IMR-90 (cell line): ENCODE results near the gene ID2. TPM values are rescaled to one million over a fixed set of nuclear protein-coding genes. Genes with fewer than 3 reads are reported as not detected.

Experiments used
- ATAC-seq: fragments of 200-7000 bp; cut with Tn5 transposase; 2 replicates; pipeline ENCODE4 v1.9.1; 2020; ENCODE audit warnings: low read depth, mild to moderate bottlenecking, moderate library complexity
- BruUV-seq: library from RNA; stranded (reverse); fragments of 400-500 nt; replicated peaks from 2 replicates; lab custom pipeline; 2021; lab: Mats Ljungman, UMichigan
- CTCF ChIA-PET: fragments of 300-600 bp; formaldehyde crosslinking; extraction: SDS; loops from one replicate; lab custom pipeline; 2021; ENCODE audit warnings: antibody characterized with exemption; lab: Yijun Ruan, JAX
- POLR2A ChIA-PET: fragments of 300-600 bp; sonication (Branson Sonifier 250); formaldehyde crosslinking; loops from one replicate; lab custom pipeline; 2022; ENCODE audit warnings: antibody characterized with exemption; ENCODE audit not compliant: unreplicated experiment; lab: Charles Lee
- DNase-seq: peaks from one replicate; pipeline ENCODE4 v3.0.0; 2013
- H2AFZ ChIP-seq: replicated peaks from 2 replicates; pipeline ENCODE3; 2013; ENCODE audit warnings: low read length, mild to moderate bottlenecking; ENCODE audit not compliant: poor library complexity
- H2AK5ac ChIP-seq: 2 replicates; pipeline ENCODE4 v1.6.1; 2013; ENCODE audit warnings: low read depth, low read length, inconsistent platforms
- H2AK9ac ChIP-seq: replicated peaks from 2 replicates; pipeline ENCODE3; 2013; ENCODE audit warnings: mild to moderate bottlenecking, low read depth, low read length, moderate library complexity; ENCODE audit not compliant: poor library complexity
- H2BK120ac ChIP-seq: 2 replicates; pipeline ENCODE4 v1.6.1; 2013; ENCODE audit warnings: low read depth, low read length, inconsistent platforms
- H2BK15ac ChIP-seq: 3 replicates; pipeline ENCODE4 v1.6.1; 2013; ENCODE audit warnings: low read depth, low read length, inconsistent platforms
- H2BK20ac ChIP-seq: 2 replicates; pipeline ENCODE4 v1.6.1; 2013; ENCODE audit warnings: low read depth, mild to moderate bottlenecking, inconsistent platforms, low read length, moderate library complexity
- H2BK5ac ChIP-seq: 2 replicates; pipeline ENCODE4 v1.6.1; 2013; ENCODE audit warnings: mild to moderate bottlenecking, low read depth, low read length, inconsistent platforms; ENCODE audit not compliant: poor library complexity, severe bottlenecking
- H3K14ac ChIP-seq: replicated peaks from 2 replicates; pipeline ENCODE4 v1.6.1; 2013; ENCODE audit warnings: low read depth, low read length, inconsistent platforms
- H3K18ac ChIP-seq: 2 replicates; pipeline ENCODE4 v1.6.1; 2013; ENCODE audit warnings: low read depth, low read length, control low read depth
- H3K23ac ChIP-seq: 2 replicates; pipeline ENCODE4 v1.6.1; 2013; ENCODE audit warnings: low read depth, low read length, inconsistent platforms
- H3K27ac ChIP-seq: 2 replicates; pipeline ENCODE4 v1.5.1; 2013; ENCODE audit warnings: mild to moderate bottlenecking, control low read depth, low read length; ENCODE audit not compliant: insufficient read depth
- H3K27me3 ChIP-seq: 2 replicates; pipeline ENCODE4 v1.6.1; 2013; ENCODE audit warnings: low read length; ENCODE audit not compliant: control insufficient read depth, insufficient read depth
- H3K36me3 ChIP-seq: 2 replicates; pipeline ENCODE4 v1.6.1; 2013; ENCODE audit warnings: low read length, mixed read lengths; ENCODE audit not compliant: control insufficient read depth, insufficient read depth
- H3K4ac ChIP-seq: 2 replicates; pipeline ENCODE4 v1.6.1; 2013; ENCODE audit warnings: low read depth, low read length, inconsistent platforms
- H3K4me1 ChIP-seq: 2 replicates; pipeline ENCODE4 v1.6.1; 2013; ENCODE audit warnings: low read length, mixed read lengths; ENCODE audit not compliant: control insufficient read depth, insufficient read depth
- H3K4me2 ChIP-seq: 2 replicates; pipeline ENCODE4 v1.6.1; 2013; ENCODE audit warnings: low read depth, mild to moderate bottlenecking, control low read depth, low read length, moderate library complexity
- H3K4me3 ChIP-seq: 2 replicates; pipeline ENCODE4 v1.5.1; 2013; ENCODE audit warnings: low read depth, mild to moderate bottlenecking, control low read depth, low read length, moderate library complexity; ENCODE audit not compliant: insufficient read depth
- H3K56ac ChIP-seq: 2 replicates; pipeline ENCODE4 v1.6.1; 2013; ENCODE audit warnings: low read length, inconsistent platforms; ENCODE audit not compliant: insufficient read depth; ENCODE audit errors: extremely low read depth
- H3K79me1 ChIP-seq, 2 experiments: 2 replicates each; pipeline ENCODE4 v1.6.1; 2013; ENCODE audit warnings: low read length in 2 of 2, inconsistent platforms in 1 of 2, low read depth in 1 of 2
- H3K9ac ChIP-seq: 2 replicates; pipeline ENCODE4 v1.6.1; 2013; ENCODE audit warnings: low read depth, low read length, control low read depth
- H3K9me1 ChIP-seq: 2 replicates; pipeline ENCODE4 v1.6.1; 2013; ENCODE audit warnings: low read length, inconsistent platforms; ENCODE audit not compliant: insufficient read depth
- H3K9me3 ChIP-seq: 2 replicates; pipeline ENCODE4 v1.6.1; 2013; ENCODE audit warnings: low read length; ENCODE audit not compliant: control insufficient read depth, insufficient read depth
- H4K20me1 ChIP-seq: 2 replicates; pipeline ENCODE4 v1.6.1; 2013; ENCODE audit warnings: low read length, inconsistent platforms; ENCODE audit not compliant: insufficient read depth
- H4K5ac ChIP-seq: 2 replicates; pipeline ENCODE4 v1.6.1; 2013; ENCODE audit warnings: mild to moderate bottlenecking, low read depth, low read length, control low read depth
- H4K8ac ChIP-seq, 2 experiments: 2 replicates each; pipeline ENCODE4 v1.6.1; 2013; ENCODE audit warnings: low read depth in 2 of 2, low read length in 2 of 2, control low read depth in 1 of 2, inconsistent platforms in 1 of 2
- H4K91ac ChIP-seq: 2 replicates; pipeline ENCODE4 v1.6.1; 2013; ENCODE audit warnings: low read depth, low read length, inconsistent platforms; ENCODE audit not compliant: insufficient read depth
- BHLHE40 ChIP-seq: fragments of 150-350 bp; IDR thresholded peaks from 2 replicates; pipeline ENCODE4 v1.6.1; 2016; ENCODE audit warnings: mild to moderate bottlenecking, low read depth, low read length
- CEBPB ChIP-seq: IDR thresholded peaks from 2 replicates; pipeline ENCODE4 v1.6.1; 2012; ENCODE audit warnings: low read depth, low read length, improper control_type of control experiment
- CHD1 ChIP-seq: IDR thresholded peaks from 2 replicates; pipeline ENCODE4 v1.6.1; 2012; ENCODE audit warnings: low read depth, low read length, improper control_type of control experiment
- FOS ChIP-seq: fragments of 150-350 bp; IDR thresholded peaks from 2 replicates; pipeline ENCODE4 v1.6.1; 2016; ENCODE audit warnings: low read depth, low read length
- MAFK ChIP-seq: IDR thresholded peaks from 2 replicates; pipeline ENCODE4 v1.6.1; 2012; ENCODE audit warnings: low read depth, low read length, improper control_type of control experiment
- MAZ ChIP-seq: IDR thresholded peaks from 2 replicates; pipeline ENCODE4 v1.6.1; 2012; ENCODE audit warnings: low read depth, mild to moderate bottlenecking, low read length, improper control_type of control experiment, moderate library complexity, borderline replicate concordance
- MXI1 ChIP-seq: IDR thresholded peaks from 2 replicates; pipeline ENCODE4 v1.6.1; 2012; ENCODE audit warnings: low read depth, mild to moderate bottlenecking, low read length, moderate library complexity, borderline replicate concordance
- NFE2L2 ChIP-seq: fragments of 150-350 bp; IDR thresholded peaks from 2 replicates; pipeline ENCODE4 v1.6.1; 2016; ENCODE audit warnings: low read depth, mild to moderate bottlenecking, low read length
- POLR2A ChIP-seq: IDR thresholded peaks from 2 replicates; pipeline ENCODE4 v1.6.1; 2012; ENCODE audit warnings: mild to moderate bottlenecking, low read depth, low read length
- RAD21 ChIP-seq: IDR thresholded peaks from 2 replicates; pipeline ENCODE4 v1.6.1; 2012; ENCODE audit warnings: low read length, improper control_type of control experiment
- RCOR1 ChIP-seq: IDR thresholded peaks from 2 replicates; pipeline ENCODE4 v1.6.1; 2012; ENCODE audit warnings: mild to moderate bottlenecking, low read length, improper control_type of control experiment; ENCODE audit not compliant: insufficient replicate concordance
- RFX5 ChIP-seq: IDR thresholded peaks from 2 replicates; pipeline ENCODE4 v1.8.0; 2012; ENCODE audit warnings: low read depth, mild to moderate bottlenecking, low read length, moderate library complexity
- SMC3 ChIP-seq: fragments of 150-350 bp; IDR thresholded peaks from 2 replicates; pipeline ENCODE4 v1.6.1; 2016; ENCODE audit warnings: low read depth, mild to moderate bottlenecking, antibody characterized with exemption, low read length, moderate library complexity
- WGBS, 2 experiments: methylation state at CpG; one replicate each; pipeline versions ENCODE4 v1.1.5 to v1.1.7; 2013; ENCODE audit warnings: missing lambda C conversion rate in 2 of 2; ENCODE audit not compliant: insufficient read length in 1 of 2; ENCODE audit errors: extremely low coverage in 2 of 2; 5-methylcytosine and 5-hydroxymethylcytosine counted together
- dilution Hi-C: fragments of 300-500 bp; cut with HindIII; formaldehyde crosslinking; loops from one replicate; pipeline ENCODE4 v1.14.3; 2018; ENCODE audit warnings: low sequenced_read_pairs; ENCODE audit not compliant: unreplicated experiment
- in situ Hi-C: fragments of 300-500 bp; cut with MboI; formaldehyde crosslinking; loops from 3 replicates; pipeline ENCODE4 v1.14.3; 2019; ENCODE audit warnings: low sequenced_read_pairs, inconsistent platforms, mixed read lengths
- intact Hi-C: fragments of 100-400 bp; cut with micrococcal nuclease; formaldehyde crosslinking; loops from 2 replicates; pipeline ENCODE4 v1.10.0; 2022
- polyA plus RNA-seq, 3 experiments: library from polyadenylated mRNA; depleted of rRNA; stranded (reverse); fragments of >200 nt; gene quantifications; 2 replicates each; pipeline ENCODE4 v1.2.3, GENCODE V29; 2012; ENCODE audit warnings: low replicate concordance in 1 of 3
- total RNA-seq: library from RNA; depleted of rRNA; stranded (reverse); fragments of >200 nt; gene quantifications from 2 replicates; pipeline ENCODE4 v1.2.3, GENCODE V29; 2012
- TF ChIP-seq, protein P1 (sequence below): fragments of 150-350 bp; IDR thresholded peaks from 2 replicates; pipeline ENCODE4 v1.6.1; 2016; ENCODE audit warnings: low read depth, mild to moderate bottlenecking, low read length, moderate library complexity, borderline replicate concordance
- TF ChIP-seq, protein P2 (sequence below): conservative IDR thresholded peaks from 2 replicates; pipeline ENCODE4 v1.5.1; 2012; ENCODE audit warnings: mild to moderate bottlenecking, low read depth, low read length, improper control_type of control experiment
- TF ChIP-seq, protein P3 (sequence below): fragments of 150-350 bp; IDR thresholded peaks from 2 replicates; pipeline ENCODE4 v1.6.1; 2017; ENCODE audit warnings: mild to moderate bottlenecking, antibody characterized with exemption, low read length, low read depth

ID2 gene
- total and polyA plus RNA-seq, 2 of the 4 experiments (the other 2 are of a cell fraction): 264 to 389 TPM

DNA sequence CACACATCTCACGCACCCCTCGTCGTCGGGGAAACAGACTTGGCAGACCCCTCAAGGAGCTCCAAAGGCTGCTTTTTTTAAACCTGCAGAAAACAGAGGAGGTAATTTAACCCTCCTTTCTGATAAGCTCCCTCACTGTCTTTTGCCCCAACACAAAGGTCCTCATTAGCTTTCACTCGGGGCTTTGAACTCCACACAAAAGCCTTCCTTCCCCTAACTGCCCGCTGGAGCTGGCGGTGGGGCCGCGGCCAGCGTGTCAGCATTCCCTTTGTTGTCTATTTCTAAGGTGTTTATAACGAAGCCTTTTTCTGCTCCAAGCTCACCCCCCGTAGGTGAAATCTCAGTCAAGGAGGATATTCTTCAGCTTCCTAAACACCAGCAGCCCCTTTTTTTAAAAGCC, 43.5 kb upstream of the ID2 start:
- Histone ChIP-seq H3K56ac (no peak overlapping the region), H3K79me1 (peaks cover 0 to 13% of the 10 kb centered on the region in 2 experiments; a peak in 2 of 4 replicates), H2BK120ac (peak overlapping the region; percentile 69), H3K4me2 (no peak overlapping the region), H4K8ac (peak overlapping the region in 1 of 2 experiments; percentile 64; a peak in 1 of 4 replicates), H4K91ac (peak overlapping the region; percentile 55), H3K4ac (peak overlapping the region; percentile 78), H3K23ac (no peak overlapping the region), H4K20me1 (no peaks in the 10 kb centered on the region), H3K9ac (no peak overlapping the region), H2AK9ac (no peak overlapping the region), H2BK20ac (peak overlapping the region; percentile 67), H2BK15ac (peak overlapping the region; percentile 84; the same call in 2 of the 3 replicates), H2BK5ac (peak overlapping the region; percentile 26), H3K27me3 (no peaks in the 10 kb centered on the region), H3K27ac (no peak overlapping the region), H3K18ac (peak overlapping the region; percentile 21; the same call in 1 of the 2 replicates), H3K4me1 (peaks cover 26% of the 10 kb centered on the region), H3K14ac (peak overlapping the region; percentile 35; the same call in 1 of the 2 replicates), H3K36me3 (no peaks in the 10 kb centered on the region), H4K5ac (no peak overlapping the region), H3K9me3 (no peaks in the 10 kb centered on the region), H2AFZ (no peak overlapping the region), H3K4me3 (no peak overlapping the region), H3K9me1 (peaks cover 19% of the 10 kb centered on the region), H2AK5ac (peak overlapping the region; percentile 56)
- CTCF ChIA-PET: no interaction called here
- no CpG with 5 or more reads among the region's 12 CpGs for WGBS, 2 experiments
- in situ Hi-C loops (no loop called here), intact Hi-C loops (no loop called here), dilution Hi-C loops (no loop called here)
- TF ChIP-seq, protein P1, sequence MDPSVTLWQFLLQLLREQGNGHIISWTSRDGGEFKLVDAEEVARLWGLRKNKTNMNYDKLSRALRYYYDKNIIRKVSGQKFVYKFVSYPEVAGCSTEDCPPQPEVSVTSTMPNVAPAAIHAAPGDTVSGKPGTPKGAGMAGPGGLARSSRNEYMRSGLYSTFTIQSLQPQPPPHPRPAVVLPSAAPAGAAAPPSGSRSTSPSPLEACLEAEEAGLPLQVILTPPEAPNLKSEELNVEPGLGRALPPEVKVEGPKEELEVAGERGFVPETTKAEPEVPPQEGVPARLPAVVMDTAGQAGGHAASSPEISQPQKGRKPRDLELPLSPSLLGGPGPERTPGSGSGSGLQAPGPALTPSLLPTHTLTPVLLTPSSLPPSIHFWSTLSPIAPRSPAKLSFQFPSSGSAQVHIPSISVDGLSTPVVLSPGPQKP: no peak
- no peak for TF ChIP-seq MAFK
- no peak for TF ChIP-seq CHD1
- TF ChIP-seq BHLHE40: no peak
- TF ChIP-seq, protein P2, sequence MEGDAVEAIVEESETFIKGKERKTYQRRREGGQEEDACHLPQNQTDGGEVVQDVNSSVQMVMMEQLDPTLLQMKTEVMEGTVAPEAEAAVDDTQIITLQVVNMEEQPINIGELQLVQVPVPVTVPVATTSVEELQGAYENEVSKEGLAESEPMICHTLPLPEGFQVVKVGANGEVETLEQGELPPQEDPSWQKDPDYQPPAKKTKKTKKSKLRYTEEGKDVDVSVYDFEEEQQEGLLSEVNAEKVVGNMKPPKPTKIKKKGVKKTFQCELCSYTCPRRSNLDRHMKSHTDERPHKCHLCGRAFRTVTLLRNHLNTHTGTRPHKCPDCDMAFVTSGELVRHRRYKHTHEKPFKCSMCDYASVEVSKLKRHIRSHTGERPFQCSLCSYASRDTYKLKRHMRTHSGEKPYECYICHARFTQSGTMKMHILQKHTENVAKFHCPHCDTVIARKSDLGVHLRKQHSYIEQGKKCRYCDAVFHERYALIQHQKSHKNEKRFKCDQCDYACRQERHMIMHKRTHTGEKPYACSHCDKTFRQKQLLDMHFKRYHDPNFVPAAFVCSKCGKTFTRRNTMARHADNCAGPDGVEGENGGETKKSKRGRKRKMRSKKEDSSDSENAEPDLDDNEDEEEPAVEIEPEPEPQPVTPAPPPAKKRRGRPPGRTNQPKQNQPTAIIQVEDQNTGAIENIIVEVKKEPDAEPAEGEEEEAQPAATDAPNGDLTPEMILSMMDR: no peak
- no peak for TF ChIP-seq RFX5
- no peak for TF ChIP-seq SMC3
- no peak for TF ChIP-seq RAD21
- TF ChIP-seq POLR2A: no peak
- no peak for TF ChIP-seq MXI1
- TF ChIP-seq FOS: no peak
- TF ChIP-seq, protein P3, sequence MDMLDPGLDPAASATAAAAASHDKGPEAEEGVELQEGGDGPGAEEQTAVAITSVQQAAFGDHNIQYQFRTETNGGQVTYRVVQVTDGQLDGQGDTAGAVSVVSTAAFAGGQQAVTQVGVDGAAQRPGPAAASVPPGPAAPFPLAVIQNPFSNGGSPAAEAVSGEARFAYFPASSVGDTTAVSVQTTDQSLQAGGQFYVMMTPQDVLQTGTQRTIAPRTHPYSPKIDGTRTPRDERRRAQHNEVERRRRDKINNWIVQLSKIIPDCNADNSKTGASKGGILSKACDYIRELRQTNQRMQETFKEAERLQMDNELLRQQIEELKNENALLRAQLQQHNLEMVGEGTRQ: no peak
- TF ChIP-seq NFE2L2: no peak
- TF ChIP-seq MAZ: no peak
- TF ChIP-seq CEBPB: no peak
- TF ChIP-seq RCOR1: no peak
- ATAC-seq (no peak), DNase-seq (no peak)
- POLR2A ChIA-PET: no interaction called here
- BruUV-seq: no TSS peak
